HEK293 (cell line): Measurements from ENCODE around the gene TRNAU1AP.
A peak's percentile ranks its signal among the peaks of the same experiment; 100 is the strongest.

ENCODE experiments used
- CTCF ChIA-PET: fragments of 350-600 bp; formaldehyde crosslinking; extraction: SDS; loops from one replicate; lab custom pipeline; 2021; ENCODE audit warnings: antibody characterized with exemption; lab: Yijun Ruan, JAX
- POLR2A ChIA-PET: fragments of 300-600 bp; formaldehyde crosslinking; extraction: SDS; loops from one replicate; lab custom pipeline; 2020; ENCODE audit warnings: antibody characterized with exemption, inconsistent platforms; lab: Yijun Ruan, JAX
- H3K27ac ChIP-seq: fragments of 200-500 bp; sonication (Bioruptor generic); 2 replicates; pipeline ENCODE4 v1.5.1; 2014; ENCODE audit warnings: low read depth, low read length, control low read depth, inconsistent platforms; ENCODE audit errors: extremely low read depth
- H3K36me3 ChIP-seq, 2 experiments: fragments of 200-500 bp in 1 of 2; sonication (Bioruptor generic) in 1 of 2; 1 replicate in 1 of 2; 2 replicates in 1 of 2; pipeline ENCODE4 v1.5.1; 2014 to 2017; ENCODE audit warnings: inconsistent platforms in 2 of 2, low read length in 2 of 2; ENCODE audit not compliant: control insufficient read depth in 2 of 2, insufficient read depth in 1 of 2
- H3K4me1 ChIP-seq: fragments of 200-500 bp; sonication (Bioruptor generic); 2 replicates; pipeline ENCODE4 v1.5.1; 2014; ENCODE audit warnings: mild to moderate bottlenecking, low read length, inconsistent platforms; ENCODE audit not compliant: control insufficient read depth, insufficient read depth
- H3K4me3 ChIP-seq: 2 replicates; pipeline ENCODE4 v1.5.1; 2011; ENCODE audit warnings: low read depth, mild to moderate bottlenecking, control low read depth, low read length, moderate library complexity
- H3K9me3 ChIP-seq: fragments of 200-500 bp; sonication (Bioruptor generic); 2 replicates; pipeline ENCODE4 v1.5.1; 2014; ENCODE audit warnings: low read depth, low read length, inconsistent platforms; ENCODE audit not compliant: control insufficient read depth, insufficient read depth
- CTCF ChIP-seq: fragments of 450-650 bp; formaldehyde crosslinking; IDR thresholded peaks from 2 replicates; pipeline ENCODE4 v1.5.1; 2016; ENCODE audit warnings: missing biosample characterization, missing genetic modification characterization
- GFI1B ChIP-seq: fragments of 450-650 bp; formaldehyde crosslinking; IDR thresholded peaks from 2 replicates; pipeline ENCODE4 v1.5.1; 2016; ENCODE audit warnings: missing biosample characterization, missing genetic modification characterization
- GLI4 ChIP-seq: fragments of 450-650 bp; formaldehyde crosslinking; IDR thresholded peaks from 2 replicates; pipeline ENCODE4 v1.5.1; 2016; ENCODE audit warnings: missing biosample characterization, missing genetic modification characterization
- GLIS1 ChIP-seq: fragments of 450-650 bp; formaldehyde crosslinking; IDR thresholded peaks from 2 replicates; pipeline ENCODE4 v1.5.1; 2016; ENCODE audit warnings: missing biosample characterization, missing genetic modification characterization
- GLIS2 ChIP-seq: fragments of 450-650 bp; formaldehyde crosslinking; IDR thresholded peaks from 2 replicates; pipeline ENCODE4 v1.5.1; 2016; ENCODE audit warnings: missing biosample characterization, missing genetic modification characterization
- INSM2 ChIP-seq: fragments of 450-650 bp; formaldehyde crosslinking; IDR thresholded peaks from 2 replicates; pipeline ENCODE4 v1.5.1; 2016; ENCODE audit warnings: missing biosample characterization, missing genetic modification characterization
- KLF9 ChIP-seq: fragments of 450-650 bp; formaldehyde crosslinking; IDR thresholded peaks from 2 replicates; pipeline ENCODE4 v1.5.1; 2016; ENCODE audit warnings: missing biosample characterization, missing genetic modification characterization, low read depth
- SP7 ChIP-seq: fragments of 450-650 bp; formaldehyde crosslinking; IDR thresholded peaks from 2 replicates; pipeline ENCODE4 v1.5.1; 2016; ENCODE audit warnings: missing biosample characterization, missing genetic modification characterization
- WT1 ChIP-seq: fragments of 450-650 bp; formaldehyde crosslinking; IDR thresholded peaks from 2 replicates; pipeline ENCODE4 v1.5.1; 2016; ENCODE audit warnings: missing biosample characterization, missing genetic modification characterization
- ZBTB1 ChIP-seq: fragments of 450-650 bp; formaldehyde crosslinking; IDR thresholded peaks from 2 replicates; pipeline ENCODE4 v1.5.1; 2016; ENCODE audit warnings: missing biosample characterization, missing genetic modification characterization
- ZBTB10 ChIP-seq: fragments of 450-650 bp; formaldehyde crosslinking; IDR thresholded peaks from 2 replicates; pipeline ENCODE4 v1.5.1; 2016; ENCODE audit warnings: missing biosample characterization, missing genetic modification characterization
- ZBTB20 ChIP-seq: fragments of 450-650 bp; formaldehyde crosslinking; IDR thresholded peaks from 2 replicates; pipeline ENCODE4 v1.5.1; 2016; ENCODE audit warnings: missing biosample characterization, missing genetic modification characterization
- ZBTB21 ChIP-seq: fragments of 450-650 bp; formaldehyde crosslinking; IDR thresholded peaks from 2 replicates; pipeline ENCODE4 v1.5.1; 2017; ENCODE audit warnings: missing biosample characterization, missing genetic modification characterization
- ZBTB8A ChIP-seq: fragments of 450-650 bp; formaldehyde crosslinking; IDR thresholded peaks from 2 replicates; pipeline ENCODE4 v1.5.1; 2016; ENCODE audit warnings: missing biosample characterization, missing genetic modification characterization
- ZNF2 ChIP-seq: fragments of 450-650 bp; formaldehyde crosslinking; IDR thresholded peaks from 2 replicates; pipeline ENCODE4 v1.5.1; 2016; ENCODE audit warnings: missing biosample characterization, missing genetic modification characterization
- ZNF223 ChIP-seq: fragments of 450-650 bp; formaldehyde crosslinking; IDR thresholded peaks from 2 replicates; pipeline ENCODE4 v1.5.1; 2016; ENCODE audit warnings: missing biosample characterization, missing genetic modification characterization
- ZNF274 ChIP-seq, 2 experiments: fragments of 200-500 bp in 1 of 2; fragments of 450-650 bp in 1 of 2; sonication (Bioruptor generic) in 1 of 2; formaldehyde crosslinking in 1 of 2; IDR thresholded peaks; 2 replicates each; pipeline versions ENCODE4 v1.5.1 to v1.6.1; 2014 to 2016; ENCODE audit warnings: borderline replicate concordance in 1 of 2, inconsistent platforms in 1 of 2, low read length in 1 of 2, missing biosample characterization in 1 of 2, missing genetic modification characterization in 1 of 2
- ZNF335 ChIP-seq: fragments of 450-650 bp; formaldehyde crosslinking; conservative IDR thresholded peaks from 2 replicates; pipeline ENCODE4 v1.5.1; 2016; ENCODE audit warnings: missing biosample characterization, missing genetic modification characterization
- ZNF341 ChIP-seq: fragments of 450-650 bp; formaldehyde crosslinking; IDR thresholded peaks from 2 replicates; pipeline ENCODE4; 2016; ENCODE audit warnings: low read depth, missing biosample characterization, missing genetic modification characterization
- ZNF391 ChIP-seq: fragments of 450-650 bp; formaldehyde crosslinking; IDR thresholded peaks from 2 replicates; pipeline ENCODE4 v1.5.1; 2016; ENCODE audit warnings: low read depth, missing biosample characterization, missing genetic modification characterization, borderline replicate concordance
- ZNF501 ChIP-seq: fragments of 450-650 bp; formaldehyde crosslinking; IDR thresholded peaks from 2 replicates; pipeline ENCODE4 v1.5.1; 2016; ENCODE audit warnings: missing biosample characterization, missing genetic modification characterization
- ZNF510 ChIP-seq: fragments of 450-650 bp; formaldehyde crosslinking; IDR thresholded peaks from 2 replicates; pipeline ENCODE4 v1.5.1; 2018; ENCODE audit warnings: mild to moderate bottlenecking, missing genetic modification characterization, missing biosample characterization; ENCODE audit not compliant: insufficient replicate concordance
- ZNF600 ChIP-seq: fragments of 450-650 bp; formaldehyde crosslinking; IDR thresholded peaks from 2 replicates; pipeline ENCODE4 v1.5.1; 2016; ENCODE audit warnings: missing biosample characterization, missing genetic modification characterization
- ZNF629 ChIP-seq: fragments of 450-650 bp; formaldehyde crosslinking; IDR thresholded peaks from 2 replicates; pipeline ENCODE4 v1.5.1; 2017; ENCODE audit warnings: missing biosample characterization, missing genetic modification characterization
- ZNF664 ChIP-seq: fragments of 450-650 bp; formaldehyde crosslinking; IDR thresholded peaks from 2 replicates; pipeline ENCODE4 v1.5.1; 2016; ENCODE audit warnings: missing biosample characterization, missing genetic modification characterization
- ZNF76 ChIP-seq: fragments of 450-650 bp; formaldehyde crosslinking; IDR thresholded peaks from 2 replicates; pipeline ENCODE4; 2016; ENCODE audit warnings: low read depth, missing biosample characterization, missing genetic modification characterization, borderline replicate concordance
- ZSCAN16 ChIP-seq: fragments of 450-650 bp; formaldehyde crosslinking; IDR thresholded peaks from 2 replicates; pipeline ENCODE4 v1.5.1; 2016; ENCODE audit warnings: missing biosample characterization, missing genetic modification characterization
- ZSCAN23 ChIP-seq: fragments of 450-650 bp; formaldehyde crosslinking; IDR thresholded peaks from 2 replicates; pipeline ENCODE4 v1.5.1; 2016; ENCODE audit warnings: missing biosample characterization, missing genetic modification characterization
- TF ChIP-seq, protein P1 (sequence below): fragments of 450-650 bp; formaldehyde crosslinking; IDR thresholded peaks from 2 replicates; pipeline ENCODE4 v1.5.1; 2016; ENCODE audit warnings: missing biosample characterization, missing genetic modification characterization

TRNAU1AP gene

DNA sequence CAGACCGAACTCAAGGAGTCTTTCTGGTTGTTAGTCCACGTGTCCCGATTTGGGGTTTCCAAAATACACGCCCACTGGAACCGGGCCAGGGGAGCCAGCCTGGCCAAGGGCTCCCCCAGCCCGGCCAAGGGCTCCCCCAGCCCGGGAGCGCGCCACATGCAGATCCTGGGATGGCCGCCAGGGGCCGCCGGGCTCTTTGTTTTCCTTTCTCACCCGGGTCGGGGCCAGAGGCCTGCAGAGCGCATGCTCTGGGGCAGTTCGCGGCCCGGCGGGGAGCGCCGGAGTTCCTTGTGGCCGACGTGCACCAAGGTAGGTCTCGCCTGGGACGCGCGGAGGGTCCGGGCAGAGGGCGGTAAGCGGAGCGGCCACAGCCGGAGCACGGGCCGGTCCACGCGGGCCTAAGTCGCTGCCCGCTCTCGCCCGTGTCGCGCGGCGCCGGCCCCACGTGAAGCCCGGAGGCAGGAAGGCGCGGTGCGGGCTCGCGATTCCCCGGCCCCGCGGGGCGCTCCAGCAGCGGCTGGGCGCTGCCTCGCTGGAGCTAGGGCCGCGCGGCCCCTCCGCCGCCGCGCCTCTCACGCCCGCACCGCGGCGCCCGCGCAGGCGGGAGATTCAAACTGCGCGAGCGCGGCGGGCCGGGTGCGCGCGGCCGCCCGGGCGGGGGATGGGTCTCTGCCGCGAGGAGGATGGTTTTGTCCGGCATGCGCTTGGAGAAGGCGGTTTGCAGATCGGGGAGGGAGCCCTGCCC is 34.7 kb upstream of the TRNAU1AP start (continued):
- TF ChIP-seq ZBTB10 (tag by site-specific recombination) (peak; percentile 89), ZNF510 (no peak), ZNF76 (0 out of 2 replicates have a peak, but pooled peaks have one; percentile 39), KLF9 (tag by site-specific recombination) (peak; percentile 61; the same call in 1 of the 2 replicates), GFI1B (tag by site-specific recombination) (no peak), ZBTB8A (peak; percentile 100), SP7 (0 out of 2 replicates have a peak, but pooled peaks have one; percentile 16), ZNF274 (IDR thresholded peaks at IDR 0.05; ENCODE audit: low read length) (no peak), ZNF274 (tag by site-specific recombination; IDR thresholded peaks at IDR 0.05; ENCODE audit: borderline replicate concordance) (no peak), ZSCAN16 (tag by site-specific recombination) (no peak), ZNF600 (tag by site-specific recombination) (0 out of 2 replicates have a peak, but pooled peaks have one; percentile 5), GLIS1 (tag by site-specific recombination) (peak; percentile 35; the same call in 1 of the 2 replicates)

GRCh38 chr1:28518745-28519341 is 34.0 kb upstream of the TRNAU1AP start:
- Histone ChIP-seq H3K9me3 (no peaks in the 10 kb centered on the region), H3K4me1 (no peaks in the 10 kb centered on the region), H3K27ac (peak overlapping the region; percentile 94), H3K4me3 (peak overlapping the region; percentile 71), H3K36me3 (peaks cover 0 to 35% of the 10 kb centered on the region in 2 experiments; a peak in 2 of 3 replicates)
- ChIA-PET POLR2A (interaction anchor here (0.6 to 5.7 kb wide), 5 partner anchors 12 to 159 kb away, joined by 3 to 34 read pairs (median 3); partner anchors contain the start of gene RCC1), CTCF (interaction anchor here (0.6 to 1.2 kb wide), 7 partner anchors 61 to 358 kb away, joined by 3 to 4 read pairs (median 3); no protein-coding TSS in a partner anchor)
- TF ChIP-seq ZNF341 (peak; percentile 80), CTCF (tag by site-specific recombination) (peak; percentile 6; the same call in 1 of the 2 replicates), ZNF501 (tag by site-specific recombination) (peak; percentile 26; the same call in 1 of the 2 replicates), ZNF664 (tag by site-specific recombination) (no peak), ZNF391 (0 out of 2 replicates have a peak, but pooled peaks have one; percentile 15), ZBTB21 (tag by site-specific recombination) (peak; percentile 46; the same call in 1 of the 2 replicates), GLIS2 (tag by site-specific recombination) (peak; percentile 65), ZNF2 (tag by site-specific recombination) (0 out of 2 replicates have a peak, but pooled peaks have one; percentile 46), ZBTB20 (tag by site-specific recombination) (peak; percentile 14; the same call in 1 of the 2 replicates), GLI4 (tag by site-specific recombination) (no peak), ZNF600 (tag by site-specific recombination) (peak; percentile 64), INSM2 (no peak), WT1 (tag by site-specific recombination) (peak; percentile 45), ZNF629 (tag by site-specific recombination) (peak; percentile 66), ZBTB1 (0 out of 2 replicates have a peak, but pooled peaks have one; percentile 31), ZNF335 (peak; percentile 51), ZNF223 (peak; percentile 81; the same call in 1 of the 2 replicates), ZSCAN23 (no peak)
- TF ChIP-seq, protein P1, sequence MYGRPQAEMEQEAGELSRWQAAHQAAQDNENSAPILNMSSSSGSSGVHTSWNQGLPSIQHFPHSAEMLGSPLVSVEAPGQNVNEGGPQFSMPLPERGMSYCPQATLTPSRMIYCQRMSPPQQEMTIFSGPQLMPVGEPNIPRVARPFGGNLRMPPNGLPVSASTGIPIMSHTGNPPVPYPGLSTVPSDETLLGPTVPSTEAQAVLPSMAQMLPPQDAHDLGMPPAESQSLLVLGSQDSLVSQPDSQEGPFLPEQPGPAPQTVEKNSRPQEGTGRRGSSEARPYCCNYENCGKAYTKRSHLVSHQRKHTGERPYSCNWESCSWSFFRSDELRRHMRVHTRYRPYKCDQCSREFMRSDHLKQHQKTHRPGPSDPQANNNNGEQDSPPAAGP (tag by site-specific recombination): peak; percentile 30; the same call in 1 of the 2 replicates
